ENCODE measurements around the gene ELF5. TPM values are rescaled to one million over a fixed set of nuclear protein-coding genes. Genes with fewer than 3 reads are reported as not detected.

Gene ELF5
- total and polyA plus RNA-seq, 2 of the 13 experiments (the other 11 are each of a cell fraction or from before 2014, with no cell fraction given): 0.51 to 2.6 TPM

DNA sequence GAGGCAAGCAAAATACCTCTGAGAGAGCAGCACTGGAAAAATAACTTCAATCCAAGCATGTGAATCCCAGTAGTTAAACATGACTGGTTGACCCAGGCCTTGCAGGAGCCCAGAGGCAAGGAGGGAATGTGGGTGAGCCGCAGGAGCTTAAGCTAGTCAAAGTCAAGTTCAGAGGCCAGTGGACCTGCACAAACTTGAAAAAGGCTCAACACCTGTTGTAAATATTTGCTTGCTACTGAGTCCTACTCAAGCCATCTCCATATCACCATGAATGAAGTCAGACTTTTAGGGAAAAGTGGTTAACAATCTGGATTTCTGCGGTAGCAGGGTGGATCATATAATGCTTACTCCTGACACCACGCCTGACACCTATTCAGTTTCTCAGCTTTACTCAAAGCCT lies 79.7 kb downstream of the ELF5 start (continued):
- TF ChIP-seq, protein P1, sequence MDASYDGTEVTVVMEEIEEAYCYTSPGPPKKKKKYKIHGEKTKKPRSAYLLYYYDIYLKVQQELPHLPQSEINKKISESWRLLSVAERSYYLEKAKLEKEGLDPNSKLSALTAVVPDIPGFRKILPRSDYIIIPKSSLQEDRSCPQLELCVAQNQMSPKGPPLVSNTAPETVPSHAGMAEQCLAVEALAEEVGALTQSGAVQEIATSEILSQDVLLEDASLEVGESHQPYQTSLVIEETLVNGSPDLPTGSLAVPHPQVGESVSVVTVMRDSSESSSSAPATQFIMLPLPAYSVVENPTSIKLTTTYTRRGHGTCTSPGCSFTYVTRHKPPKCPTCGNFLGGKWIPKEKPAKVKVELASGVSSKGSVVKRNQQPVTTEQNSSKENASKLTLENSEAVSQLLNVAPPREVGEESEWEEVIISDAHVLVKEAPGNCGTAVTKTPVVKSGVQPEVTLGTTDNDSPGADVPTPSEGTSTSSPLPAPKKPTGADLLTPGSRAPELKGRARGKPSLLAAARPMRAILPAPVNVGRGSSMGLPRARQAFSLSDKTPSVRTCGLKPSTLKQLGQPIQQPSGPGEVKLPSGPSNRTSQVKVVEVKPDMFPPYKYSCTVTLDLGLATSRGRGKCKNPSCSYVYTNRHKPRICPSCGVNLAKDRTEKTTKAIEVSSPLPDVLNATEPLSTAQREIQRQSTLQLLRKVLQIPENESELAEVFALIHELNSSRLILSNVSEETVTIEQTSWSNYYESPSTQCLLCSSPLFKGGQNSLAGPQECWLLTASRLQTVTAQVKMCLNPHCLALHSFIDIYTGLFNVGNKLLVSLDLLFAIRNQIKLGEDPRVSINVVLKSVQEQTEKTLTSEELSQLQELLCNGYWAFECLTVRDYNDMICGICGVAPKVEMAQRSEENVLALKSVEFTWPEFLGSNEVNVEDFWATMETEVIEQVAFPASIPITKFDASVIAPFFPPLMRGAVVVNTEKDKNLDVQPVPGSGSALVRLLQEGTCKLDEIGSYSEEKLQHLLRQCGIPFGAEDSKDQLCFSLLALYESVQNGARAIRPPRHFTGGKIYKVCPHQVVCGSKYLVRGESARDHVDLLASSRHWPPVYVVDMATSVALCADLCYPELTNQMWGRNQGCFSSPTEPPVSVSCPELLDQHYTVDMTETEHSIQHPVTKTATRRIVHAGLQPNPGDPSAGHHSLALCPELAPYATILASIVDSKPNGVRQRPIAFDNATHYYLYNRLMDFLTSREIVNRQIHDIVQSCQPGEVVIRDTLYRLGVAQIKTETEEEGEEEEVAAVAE (CRISPR knock-in tag; IDR thresholded peaks at IDR 0.05; ENCODE audit: borderline replicate concordance): 0 out of 2 replicates have a peak, but pooled peaks have one; percentile 28
- TF ChIP-seq HMG20B (CRISPR knock-in tag; conservative IDR thresholded peaks at IDR 0.05): 0 out of 2 replicates have a peak, but pooled peaks have one; percentile 37
- TF ChIP-seq ZNF362 (CRISPR knock-in tag; IDR thresholded peaks at IDR 0.05; ENCODE audit: borderline replicate concordance): no peak
- TF ChIP-seq TAF1 (CRISPR knock-in tag; IDR thresholded peaks at IDR 0.05): no peak
- no peak for TF ChIP-seq ZFP41 (CRISPR knock-in tag; IDR thresholded peaks at IDR 0.05; ENCODE audit: borderline replicate concordance)
- 0 out of 2 replicates have a peak, but pooled peaks have one; percentile 44 for TF ChIP-seq GTF3A (CRISPR knock-in tag; conservative IDR thresholded peaks at IDR 0.05)
- no peak for TF ChIP-seq PBX3 (CRISPR knock-in tag; IDR thresholded peaks at IDR 0.05; ENCODE audit: borderline replicate concordance)
- peak; percentile 19; the same call in 1 of the 2 replicates for TF ChIP-seq CREM (IDR thresholded peaks at IDR 0.05)
- TF ChIP-seq CREM (CRISPR knock-in tag; IDR thresholded peaks at IDR 0.05): no peak
- TF ChIP-seq ELF3 (CRISPR knock-in tag; IDR thresholded peaks at IDR 0.05): peak; percentile 47; the same call in 1 of the 2 replicates
- no peak for TF ChIP-seq MBNL3 (CRISPR knock-in tag; conservative IDR thresholded peaks at IDR 0.05)
- TF ChIP-seq, protein P2, sequence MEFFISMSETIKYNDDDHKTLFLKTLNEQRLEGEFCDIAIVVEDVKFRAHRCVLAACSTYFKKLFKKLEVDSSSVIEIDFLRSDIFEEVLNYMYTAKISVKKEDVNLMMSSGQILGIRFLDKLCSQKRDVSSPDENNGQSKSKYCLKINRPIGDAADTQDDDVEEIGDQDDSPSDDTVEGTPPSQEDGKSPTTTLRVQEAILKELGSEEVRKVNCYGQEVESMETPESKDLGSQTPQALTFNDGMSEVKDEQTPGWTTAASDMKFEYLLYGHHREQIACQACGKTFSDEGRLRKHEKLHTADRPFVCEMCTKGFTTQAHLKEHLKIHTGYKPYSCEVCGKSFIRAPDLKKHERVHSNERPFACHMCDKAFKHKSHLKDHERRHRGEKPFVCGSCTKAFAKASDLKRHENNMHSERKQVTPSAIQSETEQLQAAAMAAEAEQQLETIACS (CRISPR knock-in tag; IDR thresholded peaks at IDR 0.05): no peak
- TF ChIP-seq NFKB2 (CRISPR knock-in tag; IDR thresholded peaks at IDR 0.05; ENCODE audit: borderline replicate concordance): no peak
- TF ChIP-seq ZBTB7B (CRISPR knock-in tag; IDR thresholded peaks at IDR 0.05): no peak
- no peak for TF ChIP-seq ZKSCAN8 (CRISPR knock-in tag; IDR thresholded peaks at IDR 0.05; ENCODE audit: borderline replicate concordance)
- 0 out of 2 replicates have a peak, but pooled peaks have one; percentile 35 for TF ChIP-seq ZNF841 (CRISPR knock-in tag; IDR thresholded peaks at IDR 0.05; ENCODE audit: borderline replicate concordance)
- no peak for TF ChIP-seq ZNF709 (CRISPR knock-in tag; IDR thresholded peaks at IDR 0.05)
- no peak for TF ChIP-seq LCORL (IDR thresholded peaks at IDR 0.05)
- 0 out of 2 replicates have a peak, but pooled peaks have one; percentile 33 for TF ChIP-seq LCORL (CRISPR knock-in tag; IDR thresholded peaks at IDR 0.05)
- TF ChIP-seq PHF8 (CRISPR knock-in tag; IDR thresholded peaks at IDR 0.05): no peak
- TF ChIP-seq ZNF10 (CRISPR knock-in tag; IDR thresholded peaks at IDR 0.05; ENCODE audit: borderline replicate concordance, low read depth): no peak
- no peak for TF ChIP-seq SNRNP70 (IDR thresholded peaks at IDR 0.05; ENCODE audit: low read depth, low read length)
- TF ChIP-seq ZNF24 (IDR thresholded peaks at IDR 0.05): no peak
- no peak for TF ChIP-seq NFYC (CRISPR knock-in tag; IDR thresholded peaks at IDR 0.05)
- no peak for TF ChIP-seq MTA1 (CRISPR knock-in tag; IDR thresholded peaks at IDR 0.05; ENCODE audit: borderline replicate concordance)

Data from HepG2 (cell line).